HepG2 (cell line): Measurements from ENCODE around the gene GBP3. TPM values are rescaled to one million over a fixed set of nuclear protein-coding genes. Genes with fewer than 3 reads are reported as not detected.

Experiments
- ATAC-seq: fragments of 200-7000 bp; cut with Tn5 transposase; 3 replicates; pipeline ENCODE4 v1.9.1; 2020; ENCODE audit warnings: mild to moderate bottlenecking, moderate library complexity
- BruUV-seq: library from RNA; stranded (reverse); fragments of 400-500 nt; replicated peaks from 2 replicates; lab custom pipeline; 2021; lab: Mats Ljungman, UMichigan
- CTCF ChIA-PET: fragments of 300-600 bp; formaldehyde crosslinking; extraction: SDS; loops from one replicate; lab custom pipeline; 2021; ENCODE audit warnings: low total read pairs, inconsistent platforms, low intra/inter-chr PET ratio; lab: Yijun Ruan, JAX
- POLR2A ChIA-PET: fragments of 350-600 bp; sonication (Branson Sonifier 250); formaldehyde crosslinking; loops from one replicate; lab custom pipeline; 2020; ENCODE audit warnings: antibody characterized with exemption, inconsistent platforms; lab: Yijun Ruan, JAX
- DNase-seq: peaks from one replicate; pipeline ENCODE4 v3.0.0-alpha.2; 2015; ENCODE audit warnings: low spot score
- FAIRE-seq: peaks from 3 replicates; lab custom pipeline; 2011; peaks lifted over from hg19 to GRCh38; lab: Jason Lieb, UNC
- H2AFZ ChIP-seq: one replicate; pipeline ENCODE4 v1.6.1; 2011; ENCODE audit warnings: low read length, inconsistent platforms
- H3K27ac ChIP-seq: fragments of 300-600 bp; 3 replicates; pipeline ENCODE4 v1.8.0; 2011; ENCODE audit warnings: mixed run types, mild to moderate bottlenecking, mixed read lengths, low read length, inconsistent platforms; ENCODE audit not compliant: insufficient read depth; ENCODE audit errors: extremely low read length
- H3K27me3 ChIP-seq, 2 experiments: fragments of 200-600 bp in 1 of 2; 2 replicates in 1 of 2; 3 replicates in 1 of 2; pipeline versions ENCODE4 v1.6.0 to v1.8.0; 2011; ENCODE audit warnings: low read length in 2 of 2, mild to moderate bottlenecking in 2 of 2, moderate library complexity in 2 of 2, inconsistent platforms in 1 of 2; ENCODE audit not compliant: insufficient read depth in 2 of 2, control insufficient read depth in 1 of 2
- H3K36me3 ChIP-seq, 2 experiments: fragments of 200-600 bp in 1 of 2; replicated peaks in 1 of 2; 2 replicates in 1 of 2; 3 replicates in 1 of 2; pipeline versions ENCODE4 v1.5.1 to v1.8.0; 2011; ENCODE audit warnings: low read length in 2 of 2, inconsistent platforms in 1 of 2; ENCODE audit not compliant: insufficient read depth in 2 of 2, control insufficient read depth in 1 of 2
- H3K4me1 ChIP-seq: 2 replicates; pipeline ENCODE4 v1.5.1; 2012; ENCODE audit warnings: low read length, inconsistent platforms; ENCODE audit not compliant: insufficient read depth
- H3K4me2 ChIP-seq: 2 replicates; pipeline ENCODE4 v1.6.0; 2011; ENCODE audit warnings: low read depth, low read length, inconsistent platforms
- H3K4me3 ChIP-seq, 3 experiments: fragments of 200-600 bp in 1 of 3; sonication (generic), shearing (Covaris generic) in 1 of 3; replicated peaks in 1 of 3; 2 replicates each; pipeline ENCODE4 v1.5.1; 2011 to 2016; ENCODE audit warnings: low read length in 3 of 3, inconsistent platforms in 2 of 3, low read depth in 2 of 3, mild to moderate bottlenecking in 2 of 3, control low read depth in 1 of 3, mixed read lengths in 1 of 3; ENCODE audit not compliant: insufficient read depth in 1 of 3
- H3K79me2 ChIP-seq: one replicate; pipeline ENCODE4 v1.6.1; 2011; ENCODE audit warnings: low read length, inconsistent platforms; ENCODE audit not compliant: insufficient read depth
- H3K9ac ChIP-seq: 2 replicates; pipeline ENCODE4 v1.6.0; 2011; ENCODE audit warnings: mild to moderate bottlenecking, low read depth, low read length, inconsistent platforms; ENCODE audit not compliant: insufficient read depth
- H3K9me3 ChIP-seq: 2 replicates; pipeline ENCODE4 v1.5.1; 2012; ENCODE audit warnings: mild to moderate bottlenecking, low read length
- H4K20me1 ChIP-seq: 2 replicates; pipeline ENCODE4 v1.6.0; 2011; ENCODE audit warnings: inconsistent platforms, mild to moderate bottlenecking, low read length, moderate library complexity; ENCODE audit not compliant: insufficient read depth
- CCDC6 ChIP-seq: sonication (generic); formaldehyde crosslinking; IDR thresholded peaks from 2 replicates; pipeline ENCODE4 v1.8.1; 2022; ENCODE audit warnings: mild to moderate bottlenecking, missing genetic modification reagents, moderate library complexity
- EHMT2 ChIP-seq: fragments of 200-600 bp; sonication (generic); IDR thresholded peaks from 2 replicates; pipeline ENCODE4 v1.7.0; 2017; ENCODE audit warnings: antibody characterized with exemption, low read depth, low read length, borderline replicate concordance
- PHF5A ChIP-seq: IDR thresholded peaks from one replicate; pipeline ENCODE4 v1.6.1; 2018; ENCODE audit warnings: low read depth, missing genetic modification reagents; ENCODE audit not compliant: unreplicated experiment
- SCMH1 ChIP-seq: sonication (generic); formaldehyde crosslinking; IDR thresholded peaks from 2 replicates; pipeline ENCODE4 v1.9.0; 2021; ENCODE audit warnings: missing genetic modification reagents, mild to moderate bottlenecking, borderline replicate concordance
- SIX1 ChIP-seq: sonication (generic); formaldehyde crosslinking; IDR thresholded peaks from 2 replicates; pipeline ENCODE4 v1.4.0; 2020; ENCODE audit warnings: missing genetic modification reagents, borderline replicate concordance
- SMARCE1 ChIP-seq: fragments of 450-650 bp; IDR thresholded peaks from 2 replicates; pipeline ENCODE4 v1.6.1; 2017; ENCODE audit warnings: borderline replicate concordance
- ZNF329 ChIP-seq: sonication (generic); formaldehyde crosslinking; IDR thresholded peaks from 2 replicates; pipeline ENCODE4 v1.9.0; 2021; ENCODE audit warnings: low read depth, mild to moderate bottlenecking, missing genetic modification reagents
- ZNF383 ChIP-seq: sonication (generic); formaldehyde crosslinking; IDR thresholded peaks from 2 replicates; pipeline ENCODE4 v1.4.0; 2020; ENCODE audit warnings: missing genetic modification reagents, mild to moderate bottlenecking, borderline replicate concordance
- ZNF567 ChIP-seq: sonication (generic); formaldehyde crosslinking; IDR thresholded peaks from 2 replicates; pipeline ENCODE4 v1.8.1; 2023; ENCODE audit warnings: mild to moderate bottlenecking, missing genetic modification reagents, borderline replicate concordance
- ZNF883 ChIP-seq: sonication (generic); formaldehyde crosslinking; IDR thresholded peaks from 2 replicates; pipeline ENCODE4 v1.5.1; 2020; ENCODE audit warnings: mild to moderate bottlenecking, missing genetic modification reagents; ENCODE audit errors: not compliant biosample characterization
- WGBS: methylation state at CpG from one replicate; pipeline ENCODE4 v1.1.6; 2017; ENCODE audit warnings: low lambda C conversion rate; 5-methylcytosine and 5-hydroxymethylcytosine counted together
- in situ Hi-C: cut with HindIII; loops from 2 replicates; pipeline ENCODE4 v1.10.0; 2017; ENCODE audit warnings: low pct_unique_long_range_greater_than_20kb; ENCODE audit not compliant: extremely low pct_ligation_motif_present
- intact Hi-C: fragments of 100-400 bp; cut with micrococcal nuclease; formaldehyde crosslinking; loops from one replicate; pipeline ENCODE4 v1.10.0; 2022; ENCODE audit not compliant: unreplicated experiment
- polyA plus RNA-seq, 8 experiments: library from polyadenylated mRNA; depleted of rRNA in 3 of 8; stranded (reverse) in 7 of 8; unstranded in 1 of 8; fragments of >200 nt; fragmentation: Illumina TruSeq in 4 of 8; extraction: Trizol in 4 of 8; gene quantifications; 2 replicates each; pipeline versions ENCODE4 v1.2.1 to v1.2.3, GENCODE V29; 2011 to 2016; ENCODE audit warnings: low read depth in 4 of 8, missing spikeins in 1 of 8, mixed read lengths in 1 of 8; ENCODE audit not compliant: insufficient read depth in 1 of 8
- total RNA-seq, 5 experiments: library from RNA; depleted of rRNA; stranded (reverse); fragments of >200 nt; fragmentation: Illumina TruSeq; extraction: Trizol; gene quantifications; 2 replicates each; pipeline ENCODE4 v1.2.3, GENCODE V29; 2016; ENCODE audit warnings: low read depth in 1 of 5
- TF ChIP-seq, protein P1 (sequence below): sonication (generic); formaldehyde crosslinking; IDR thresholded peaks from 2 replicates; pipeline ENCODE4 v1.4.0; 2020; ENCODE audit warnings: missing genetic modification reagents, mild to moderate bottlenecking, borderline replicate concordance
- TF ChIP-seq, protein P2 (sequence below): IDR thresholded peaks from 2 replicates; pipeline ENCODE4 v1.6.1; 2016; ENCODE audit warnings: missing biosample characterization, missing genetic modification reagents, low read depth
- TF ChIP-seq, protein P3 (sequence below), 2 experiments: IDR thresholded peaks; 2 replicates each; pipeline ENCODE4 v1.6.1; 2011 to 2012; ENCODE audit warnings: low read length in 2 of 2, borderline replicate concordance in 1 of 2, low read depth in 1 of 2, mild to moderate bottlenecking in 1 of 2, moderate library complexity in 1 of 2

Gene GBP3
- total and polyA plus RNA-seq, 2 of the 13 experiments (the other 11 are each of a cell fraction or from before 2014, with no cell fraction given), result 0.16 to 0.46 TPM

DNA sequence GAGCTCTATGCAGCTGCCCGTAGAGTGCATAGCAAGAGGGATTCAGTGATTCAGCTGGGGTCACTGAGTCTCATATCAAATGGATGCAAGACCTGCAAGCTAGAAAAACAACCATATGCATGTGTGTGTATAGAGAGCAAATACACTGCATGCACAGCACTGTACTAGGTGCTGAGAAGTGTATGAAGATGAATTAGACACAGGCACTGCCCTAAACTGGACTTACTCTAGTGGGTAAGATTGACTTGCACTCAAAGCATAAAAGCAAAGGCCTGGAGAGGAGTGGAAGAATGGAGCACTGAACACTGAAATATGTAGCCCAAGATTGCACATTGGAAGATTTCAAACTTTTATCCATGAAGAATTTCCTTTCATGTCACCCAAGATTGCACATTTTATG is 47.8 kb upstream of the GBP3 start:
- H3K4me1 ChIP-seq, result peaks cover 17% of the 10 kb centered on the region
- H3K79me2 ChIP-seq, result no peaks in the 10 kb centered on the region
- ATAC-seq, result no peak
- H3K4me3 ChIP-seq, result no peak overlapping the region
- no peaks in the 10 kb centered on the region for H3K27me3 ChIP-seq
- no peaks in the 10 kb centered on the region for H4K20me1 ChIP-seq
- in situ Hi-C loops, result no loop called here
- no peak for DNase-seq
- no peak for FAIRE-seq
- no peak overlapping the region for H2AFZ ChIP-seq
- H3K4me2 ChIP-seq, result no peak overlapping the region
- TF ChIP-seq PHF5A (CRISPR knock-in tag), result no peak
- TF ChIP-seq, protein P1, sequence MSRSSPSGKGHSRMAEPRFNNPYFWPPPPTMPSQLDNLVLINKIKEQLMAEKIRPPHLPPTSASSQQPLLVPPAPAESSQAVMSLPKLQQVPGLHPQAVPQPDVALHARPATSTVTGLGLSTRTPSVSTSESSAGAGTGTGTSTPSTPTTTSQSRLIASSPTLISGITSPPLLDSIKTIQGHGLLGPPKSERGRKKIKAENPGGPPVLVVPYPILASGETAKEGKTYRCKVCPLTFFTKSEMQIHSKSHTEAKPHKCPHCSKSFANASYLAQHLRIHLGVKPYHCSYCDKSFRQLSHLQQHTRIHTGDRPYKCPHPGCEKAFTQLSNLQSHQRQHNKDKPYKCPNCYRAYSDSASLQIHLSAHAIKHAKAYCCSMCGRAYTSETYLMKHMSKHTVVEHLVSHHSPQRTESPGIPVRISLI (CRISPR knock-in tag), result no peak
- TF ChIP-seq SMARCE1, result no peak
- no peak for TF ChIP-seq SCMH1 (CRISPR knock-in tag)
- TF ChIP-seq SIX1 (CRISPR knock-in tag), result no peak
- TF ChIP-seq, protein P2, sequence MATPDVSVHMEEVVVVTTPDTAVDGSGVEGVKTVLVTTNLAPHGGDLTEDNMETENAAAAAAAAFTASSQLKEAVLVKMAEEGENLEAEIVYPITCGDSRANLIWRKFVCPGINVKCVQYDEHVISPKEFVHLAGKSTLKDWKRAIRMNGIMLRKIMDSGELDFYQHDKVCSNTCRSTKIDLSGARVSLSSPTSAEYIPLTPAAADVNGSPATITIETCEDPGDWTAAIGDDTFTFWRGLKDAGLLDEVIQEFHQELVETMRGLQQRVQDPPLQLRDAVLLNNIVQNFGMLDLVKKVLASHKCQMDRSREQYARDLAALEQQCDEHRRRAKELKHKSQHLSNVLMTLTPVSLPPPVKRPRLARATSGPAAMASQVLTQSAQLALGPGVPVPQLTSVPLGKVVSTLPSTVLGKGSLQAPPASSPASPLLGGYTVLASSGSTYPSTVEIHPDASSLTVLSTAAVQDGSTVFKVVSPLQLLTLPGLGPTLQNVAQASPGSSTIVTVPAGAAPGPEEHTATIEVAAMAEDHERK (CRISPR knock-in tag), result no peak
- TF ChIP-seq, protein P3, sequence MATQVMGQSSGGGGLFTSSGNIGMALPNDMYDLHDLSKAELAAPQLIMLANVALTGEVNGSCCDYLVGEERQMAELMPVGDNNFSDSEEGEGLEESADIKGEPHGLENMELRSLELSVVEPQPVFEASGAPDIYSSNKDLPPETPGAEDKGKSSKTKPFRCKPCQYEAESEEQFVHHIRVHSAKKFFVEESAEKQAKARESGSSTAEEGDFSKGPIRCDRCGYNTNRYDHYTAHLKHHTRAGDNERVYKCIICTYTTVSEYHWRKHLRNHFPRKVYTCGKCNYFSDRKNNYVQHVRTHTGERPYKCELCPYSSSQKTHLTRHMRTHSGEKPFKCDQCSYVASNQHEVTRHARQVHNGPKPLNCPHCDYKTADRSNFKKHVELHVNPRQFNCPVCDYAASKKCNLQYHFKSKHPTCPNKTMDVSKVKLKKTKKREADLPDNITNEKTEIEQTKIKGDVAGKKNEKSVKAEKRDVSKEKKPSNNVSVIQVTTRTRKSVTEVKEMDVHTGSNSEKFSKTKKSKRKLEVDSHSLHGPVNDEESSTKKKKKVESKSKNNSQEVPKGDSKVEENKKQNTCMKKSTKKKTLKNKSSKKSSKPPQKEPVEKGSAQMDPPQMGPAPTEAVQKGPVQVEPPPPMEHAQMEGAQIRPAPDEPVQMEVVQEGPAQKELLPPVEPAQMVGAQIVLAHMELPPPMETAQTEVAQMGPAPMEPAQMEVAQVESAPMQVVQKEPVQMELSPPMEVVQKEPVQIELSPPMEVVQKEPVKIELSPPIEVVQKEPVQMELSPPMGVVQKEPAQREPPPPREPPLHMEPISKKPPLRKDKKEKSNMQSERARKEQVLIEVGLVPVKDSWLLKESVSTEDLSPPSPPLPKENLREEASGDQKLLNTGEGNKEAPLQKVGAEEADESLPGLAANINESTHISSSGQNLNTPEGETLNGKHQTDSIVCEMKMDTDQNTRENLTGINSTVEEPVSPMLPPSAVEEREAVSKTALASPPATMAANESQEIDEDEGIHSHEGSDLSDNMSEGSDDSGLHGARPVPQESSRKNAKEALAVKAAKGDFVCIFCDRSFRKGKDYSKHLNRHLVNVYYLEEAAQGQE (IDR thresholded peaks at IDR 0.05; ENCODE audit: borderline replicate concordance in 1 of 2, low read depth in 1 of 2, low read length in 2 of 2), result no peak
- no peak for TF ChIP-seq ZNF329 (CRISPR knock-in tag)
- no peak for TF ChIP-seq ZNF567
- TF ChIP-seq EHMT2, result no peak
- TF ChIP-seq ZNF883 (CRISPR knock-in tag), result no peak
- TF ChIP-seq CCDC6, result no peak
- TF ChIP-seq ZNF383 (CRISPR knock-in tag), result no peak
- TF ChIP-seq, all 625 proteins: peak for 0
- 100% methylated on average over 1 of the region's 1 CpG for WGBS
- Histone ChIP-seq H3K9ac (no peak overlapping the region), H3K27ac (no peak overlapping the region), H3K9me3 (no peaks in the 10 kb centered on the region), H3K36me3 (no peaks in the 10 kb centered on the region)
- no TSS peak for BruUV-seq
- POLR2A ChIA-PET, result no interaction called here
- CTCF ChIA-PET, result no interaction called here
- intact Hi-C loops, result no loop called here
